ENCODE data around the gene OBSCN. TPM values are rescaled to one million over a fixed set of nuclear protein-coding genes. Genes with fewer than 3 reads are reported as not detected.

Gene OBSCN
- total RNA-seq, 2 donors from 2014 or later = 159 to 317 TPM

- Histone ChIP-seq H3K27ac (no peak overlapping the region), H3K9me3 (no peaks in the 10 kb centered on the region), H3K27me3 (no peaks in the 10 kb centered on the region), H3K4me3 (no peak overlapping the region), H3K4me1 (peaks cover 0 to 9% of the 10 kb centered on the region in 2 donors), H3K36me3 (peaks cover 34% of the 10 kb centered on the region)
- no peak for DNase-seq (ENCODE audit: low spot score)
- no peak for TF ChIP-seq CTCF (IDR thresholded peaks at IDR 0.05)
Measured at GRCh38 chr1:228398741-228399461, 191.1 kb downstream of the OBSCN start.

GRCh38 chr1:228399531-228400236 is 191.8 kb downstream of the OBSCN start:
- Histone ChIP-seq H3K36me3 (peaks cover 30% of the 10 kb centered on the region), H3K9me3 (no peaks in the 10 kb centered on the region), H3K4me3 (no peak overlapping the region), H3K27ac (no peak overlapping the region), H3K27me3 (no peaks in the 10 kb centered on the region), H3K4me1 (peaks cover 0 to 14% of the 10 kb centered on the region in 2 donors)
- TF ChIP-seq CTCF (IDR thresholded peaks at IDR 0.05) = no peak
- no peak for DNase-seq (ENCODE audit: low spot score)

GRCh38 chr1:228400237-228400651 is 192.4 kb downstream of the OBSCN start:
- Histone ChIP-seq H3K27ac (no peak overlapping the region), H3K27me3 (no peaks in the 10 kb centered on the region), H3K4me3 (no peak overlapping the region), H3K4me1 (peaks cover 0 to 19% of the 10 kb centered on the region in 2 donors), H3K9me3 (no peaks in the 10 kb centered on the region), H3K36me3 (peaks cover 25% of the 10 kb centered on the region)
- TF ChIP-seq CTCF (IDR thresholded peaks at IDR 0.05) = no peak
- no peak for DNase-seq (ENCODE audit: low spot score)

GRCh38 chr1:228400692-228401454 is 193.0 kb downstream of the OBSCN start:
- Histone ChIP-seq H3K27me3 (no peaks in the 10 kb centered on the region), H3K27ac (no peak overlapping the region), H3K36me3 (peaks cover 25% of the 10 kb centered on the region), H3K4me3 (no peak overlapping the region), H3K9me3 (no peaks in the 10 kb centered on the region), H3K4me1 (peaks cover 0 to 26% of the 10 kb centered on the region in 2 donors)
- DNase-seq (ENCODE audit: low spot score) = no peak
- no peak for TF ChIP-seq CTCF (IDR thresholded peaks at IDR 0.05)

DNA sequence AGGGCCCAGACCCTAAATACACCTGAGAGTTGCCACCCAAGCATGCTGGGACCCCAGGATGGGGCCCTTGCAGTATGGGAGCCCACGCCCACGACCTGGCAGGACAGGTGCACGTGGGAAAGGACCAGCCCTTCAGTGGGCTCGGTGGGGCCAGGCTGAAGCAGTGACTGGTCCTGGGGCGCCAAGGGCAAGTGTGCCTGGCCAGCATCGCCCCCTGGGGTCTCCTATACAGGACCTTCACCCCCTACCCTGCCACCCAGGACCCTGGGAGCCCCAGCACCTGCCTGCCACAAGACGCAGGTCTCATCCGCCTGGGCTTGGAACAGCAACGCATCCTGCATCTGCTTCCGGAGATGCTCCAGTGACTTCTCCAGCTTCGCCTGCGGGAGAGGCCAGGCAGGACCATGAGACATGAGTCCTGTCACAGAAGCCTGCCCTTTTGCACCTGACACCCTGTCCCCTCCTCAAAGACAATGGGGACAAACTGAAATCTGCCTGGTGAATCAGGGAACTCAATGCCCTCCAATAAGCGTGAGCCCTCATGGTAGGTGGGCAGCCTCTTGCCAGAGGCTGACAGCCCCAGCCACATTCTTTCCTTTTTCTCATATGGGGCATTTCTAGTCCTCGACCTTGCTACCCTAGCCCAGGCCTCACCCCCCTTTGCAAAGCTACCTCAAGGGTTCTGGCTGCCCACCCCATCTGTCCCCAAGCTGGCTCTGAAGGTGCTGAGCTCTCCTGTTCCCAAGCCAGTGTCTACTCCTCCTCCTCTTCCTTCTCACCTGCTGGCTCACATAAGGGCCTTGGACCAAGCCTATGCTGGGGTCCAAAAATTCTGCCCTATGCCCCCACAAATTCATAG is 194.2 kb downstream of the OBSCN start:
- Histone ChIP-seq H3K27ac (no peak overlapping the region), H3K4me1 (peaks cover 0 to 27% of the 10 kb centered on the region in 2 donors), H3K27me3 (no peaks in the 10 kb centered on the region), H3K4me3 (no peak overlapping the region), H3K9me3 (no peaks in the 10 kb centered on the region), H3K36me3 (peaks cover 16% of the 10 kb centered on the region)
- DNase-seq (ENCODE audit: low spot score) = no peak
- TF ChIP-seq CTCF (IDR thresholded peaks at IDR 0.05) = no peak
